IPS-20b (cell line): ENCODE data around the gene DCAF17.

Experiments
- H3K27ac ChIP-seq: one replicate; pipeline ENCODE4 v1.5.1; 2013; ENCODE audit warnings: low read length
- H3K27me3 ChIP-seq: 2 replicates; pipeline ENCODE4 v1.6.1; 2013; ENCODE audit warnings: mild to moderate bottlenecking, low read length, inconsistent platforms; ENCODE audit not compliant: insufficient read depth
- H3K36me3 ChIP-seq: 2 replicates; pipeline ENCODE4 v1.6.1; 2013; ENCODE audit warnings: low read depth, mild to moderate bottlenecking, inconsistent platforms, low read length, moderate library complexity; ENCODE audit not compliant: insufficient read depth
- H3K4me1 ChIP-seq: 2 replicates; pipeline ENCODE4 v1.6.1; 2013; ENCODE audit warnings: mild to moderate bottlenecking, control low read depth, inconsistent platforms, low read length, moderate library complexity; ENCODE audit not compliant: insufficient read depth
- H3K4me3 ChIP-seq: 2 replicates; pipeline ENCODE4 v1.5.1; 2013; ENCODE audit warnings: mild to moderate bottlenecking, low read length, inconsistent platforms
- H3K9ac ChIP-seq: 2 replicates; pipeline ENCODE4 v1.6.1; 2013; ENCODE audit warnings: low read depth, mild to moderate bottlenecking, inconsistent platforms, low read length, moderate library complexity
- H3K9me3 ChIP-seq: 2 replicates; pipeline ENCODE4 v1.6.1; 2013; ENCODE audit warnings: mild to moderate bottlenecking, low read depth, low read length, inconsistent platforms; ENCODE audit not compliant: insufficient read depth

Gene DCAF17

DNA sequence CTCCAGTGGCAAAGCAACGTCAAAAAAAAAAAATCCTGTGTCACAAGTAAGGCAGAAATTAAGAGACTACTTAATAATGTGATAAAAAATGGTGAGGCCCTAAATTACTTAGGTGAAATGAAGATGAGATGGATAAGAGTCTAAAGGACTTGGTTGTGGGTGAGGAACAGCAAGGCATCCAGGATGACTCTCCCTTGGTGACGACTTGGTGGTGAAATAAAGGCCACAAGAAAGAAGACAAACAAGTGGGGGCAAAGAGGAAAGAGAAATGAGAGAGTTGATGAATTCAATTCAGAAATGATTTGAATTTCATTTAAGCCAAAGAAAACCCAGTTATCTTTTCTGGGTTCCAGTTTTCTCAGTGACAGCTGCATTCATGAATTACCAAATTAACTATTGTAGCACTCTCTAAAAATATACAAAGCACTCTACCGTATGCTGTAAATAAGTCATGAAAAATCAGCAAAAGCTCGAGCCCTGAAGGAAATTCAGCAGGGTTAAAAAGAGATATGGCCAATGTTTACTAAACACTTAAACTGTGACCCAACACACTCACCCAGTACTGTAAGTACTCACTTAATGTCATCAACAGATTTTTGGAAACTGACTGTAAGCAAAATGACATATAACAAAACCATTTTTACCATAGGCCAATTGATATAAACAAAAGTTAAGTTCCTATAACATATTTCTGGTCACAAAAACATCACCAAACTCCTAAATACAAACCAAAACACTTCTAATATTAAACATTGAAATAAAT, 1.6 kb upstream of the DCAF17 start:
- Histone ChIP-seq H3K9me3 (peaks cover 7% of the 10 kb centered on the region; the same call in 1 of the 2 replicates), H3K4me1 (peaks cover 26% of the 10 kb centered on the region), H3K4me3 (peak overlapping the region; percentile 83), H3K27ac (peak overlapping the region; percentile 74), H3K36me3 (peaks cover 20% of the 10 kb centered on the region), H3K9ac (peak overlapping the region; percentile 96; the same call in 1 of the 2 replicates), H3K27me3 (no peaks in the 10 kb centered on the region)

DNA sequence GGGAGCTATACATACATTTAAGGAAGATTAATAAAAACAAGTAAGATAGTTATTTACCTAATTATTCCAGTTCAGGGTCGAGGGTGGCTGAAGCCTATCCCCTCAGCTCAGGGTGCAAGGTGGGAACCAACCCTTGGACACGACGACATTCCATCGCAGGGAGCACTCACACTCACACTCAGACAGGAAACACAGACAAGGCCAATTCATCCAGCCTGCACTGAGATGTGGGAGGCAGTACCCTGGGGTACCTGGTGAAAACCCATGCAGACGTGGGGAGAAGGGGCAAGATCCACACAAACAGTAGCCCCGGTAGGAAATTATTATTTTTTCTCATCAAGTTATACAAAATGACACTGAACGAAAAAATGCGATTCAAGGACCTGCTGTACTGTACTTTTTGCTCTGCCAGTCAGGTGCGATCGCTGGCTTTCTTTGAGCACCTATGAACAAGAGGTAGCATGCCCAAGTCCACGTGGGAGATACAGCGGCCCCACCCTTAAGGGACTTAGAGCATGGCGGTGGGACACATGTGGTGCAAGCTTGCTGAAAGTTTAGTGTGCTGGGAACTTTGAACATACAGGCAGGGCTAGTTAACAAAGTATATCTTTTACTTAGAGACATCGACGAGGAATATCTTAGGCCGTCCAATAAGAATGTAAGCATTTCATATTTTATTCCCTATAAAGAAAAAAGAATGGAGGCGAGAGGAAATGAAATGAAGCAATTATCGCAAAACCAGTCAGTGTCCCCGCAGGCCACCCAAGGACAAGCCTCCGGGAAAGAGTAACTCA, 860 bp upstream of the DCAF17 start:
- peak overlapping the region; percentile 44 for H3K27ac ChIP-seq
- peaks cover 28% of the 10 kb centered on the region for H3K36me3 ChIP-seq
- H3K4me1 ChIP-seq: peaks cover 26% of the 10 kb centered on the region
- peak overlapping the region; percentile 96 for H3K9ac ChIP-seq
- peak overlapping the region; percentile 83 for H3K4me3 ChIP-seq
- no peaks in the 10 kb centered on the region for H3K27me3 ChIP-seq
- H3K9me3 ChIP-seq: peaks cover 7% of the 10 kb centered on the region; the same call in 1 of the 2 replicates

DNA sequence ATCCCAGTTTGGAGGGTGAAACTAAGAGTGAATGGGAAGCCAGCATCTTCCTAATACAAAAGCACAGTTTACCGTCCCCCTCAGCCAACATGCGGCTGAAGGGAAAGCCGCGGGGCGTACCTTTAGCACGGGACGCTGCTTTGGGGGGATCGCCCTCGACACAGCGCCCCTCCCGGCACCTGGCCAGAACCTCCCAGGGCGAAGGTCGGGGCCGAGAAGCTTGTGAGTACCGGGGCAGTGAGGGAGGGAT, 338 bp upstream of the DCAF17 start, which contains the start of gene METTL8:
Gene METTL8 (minus strand): TSS at position 228 of the 250 bp plus-strand sequence. CDS start 41,805 bp downstream, outside the sequence.
- Histone ChIP-seq H3K4me3 (peak within 1 kb of the TSS; percentile 83), H3K27ac (peak within 1 kb of the TSS; percentile 88), H3K9me3 (peaks cover 7% of the 10 kb centered on the region; the same call in 1 of the 2 replicates), H3K36me3 (peaks cover 33% of the 10 kb centered on the region), H3K27me3 (no peaks in the 10 kb centered on the region), H3K4me1 (peaks cover 26% of the 10 kb centered on the region), H3K9ac (peak within 1 kb of the TSS; percentile 96)

DNA sequence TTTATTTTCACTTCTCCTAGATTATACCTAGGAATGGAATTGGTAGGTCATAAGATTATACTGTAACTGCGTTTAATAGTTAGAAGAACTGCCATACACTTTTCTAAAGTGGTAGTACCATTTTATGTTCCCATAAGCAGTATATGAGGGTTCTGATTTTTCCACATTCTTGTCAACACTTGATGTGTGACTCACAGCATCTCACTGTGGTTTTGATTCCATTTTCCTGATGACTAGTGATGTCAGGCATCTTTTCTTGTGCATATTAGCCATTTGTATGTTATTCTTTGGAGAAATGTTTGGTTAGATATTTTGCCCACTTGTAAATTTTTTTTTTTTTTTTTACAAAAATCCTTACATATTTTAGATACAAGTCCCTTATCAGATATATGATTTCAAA, 2.3 kb downstream of the DCAF17 start:
- H3K27ac ChIP-seq: no peak overlapping the region
- H3K36me3 ChIP-seq: peaks cover 58% of the 10 kb centered on the region
- H3K9me3 ChIP-seq: peaks cover 7% of the 10 kb centered on the region; the same call in 1 of the 2 replicates
- H3K9ac ChIP-seq: no peak overlapping the region
- no peak overlapping the region for H3K4me3 ChIP-seq
- H3K4me1 ChIP-seq: peaks cover 19% of the 10 kb centered on the region
- H3K27me3 ChIP-seq: no peaks in the 10 kb centered on the region

DNA sequence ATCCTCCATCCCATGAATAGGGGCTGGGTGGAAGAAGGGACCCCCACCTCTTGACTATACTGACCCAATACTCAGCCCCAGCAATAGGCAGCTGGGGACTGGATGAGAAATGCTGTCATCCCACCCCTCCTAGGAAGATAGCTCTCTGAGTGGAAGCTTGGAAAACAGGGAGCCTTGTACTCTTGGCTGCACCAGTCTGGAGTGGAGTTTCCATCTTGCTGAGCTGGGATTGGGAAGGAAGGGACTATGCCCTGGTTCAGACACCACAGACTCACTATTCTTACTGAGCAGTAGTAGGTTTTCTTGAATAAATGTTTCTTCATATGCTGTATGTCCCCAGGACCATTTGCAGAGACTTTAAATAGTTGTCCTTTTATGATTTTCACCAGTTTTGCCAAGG, 7.4 kb downstream of the DCAF17 start:
- H3K36me3 ChIP-seq: peaks cover 82% of the 10 kb centered on the region
- no peak overlapping the region for H3K4me3 ChIP-seq
- H3K27ac ChIP-seq: no peak overlapping the region
- H3K27me3 ChIP-seq: no peaks in the 10 kb centered on the region
- H3K9ac ChIP-seq: no peak overlapping the region
- no peaks in the 10 kb centered on the region for H3K4me1 ChIP-seq
- no peaks in the 10 kb centered on the region for H3K9me3 ChIP-seq

DNA sequence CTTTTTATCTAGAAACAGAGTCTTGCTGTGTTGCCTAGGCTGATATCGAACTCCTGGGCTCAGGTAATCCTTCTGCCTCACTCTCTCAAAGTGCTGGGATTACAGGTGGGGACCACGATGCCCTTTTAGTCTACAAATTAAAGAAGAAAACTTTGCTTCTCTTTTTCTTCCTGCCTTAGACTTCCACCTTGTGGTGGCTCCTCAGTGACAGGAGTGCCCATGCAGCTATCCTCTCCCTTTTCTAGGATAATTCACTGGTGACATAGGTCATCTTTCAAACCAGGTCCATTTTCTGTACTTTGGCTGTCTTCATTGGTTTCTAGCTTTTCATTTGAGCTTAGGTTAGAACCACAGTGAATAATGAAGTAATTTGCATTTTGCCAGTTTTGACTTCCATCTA, 13.6 kb downstream of the DCAF17 start:
- no peaks in the 10 kb centered on the region for H3K9me3 ChIP-seq
- H3K36me3 ChIP-seq: peaks cover 85% of the 10 kb centered on the region
- no peak overlapping the region for H3K4me3 ChIP-seq
- H3K9ac ChIP-seq: no peak overlapping the region
- H3K27ac ChIP-seq: no peak overlapping the region
- no peaks in the 10 kb centered on the region for H3K27me3 ChIP-seq
- H3K4me1 ChIP-seq: no peaks in the 10 kb centered on the region

DNA sequence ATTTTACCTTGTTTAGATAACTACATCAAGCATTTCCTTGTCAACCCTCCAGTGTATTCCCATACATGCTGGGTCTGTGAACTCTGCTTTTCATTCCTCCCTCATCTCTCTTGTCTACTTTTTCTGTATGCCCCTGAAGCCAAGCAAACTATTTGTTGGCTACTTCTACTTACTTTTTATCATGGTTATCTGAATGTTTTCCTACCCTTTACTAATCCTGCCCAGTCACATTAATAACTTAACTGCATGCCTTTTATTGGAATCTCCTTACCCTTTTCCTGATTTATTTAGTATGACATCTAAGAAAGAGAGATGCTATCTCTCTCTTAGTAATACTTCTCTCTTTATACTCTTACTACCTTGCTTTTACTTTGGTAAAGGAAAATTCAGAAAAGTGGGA, 17.0 kb downstream of the DCAF17 start:
- Histone ChIP-seq H3K9me3 (no peaks in the 10 kb centered on the region), H3K27ac (no peak overlapping the region), H3K36me3 (peaks cover 84% of the 10 kb centered on the region), H3K4me1 (no peaks in the 10 kb centered on the region), H3K27me3 (no peaks in the 10 kb centered on the region), H3K9ac (no peak overlapping the region), H3K4me3 (no peak overlapping the region)

DNA sequence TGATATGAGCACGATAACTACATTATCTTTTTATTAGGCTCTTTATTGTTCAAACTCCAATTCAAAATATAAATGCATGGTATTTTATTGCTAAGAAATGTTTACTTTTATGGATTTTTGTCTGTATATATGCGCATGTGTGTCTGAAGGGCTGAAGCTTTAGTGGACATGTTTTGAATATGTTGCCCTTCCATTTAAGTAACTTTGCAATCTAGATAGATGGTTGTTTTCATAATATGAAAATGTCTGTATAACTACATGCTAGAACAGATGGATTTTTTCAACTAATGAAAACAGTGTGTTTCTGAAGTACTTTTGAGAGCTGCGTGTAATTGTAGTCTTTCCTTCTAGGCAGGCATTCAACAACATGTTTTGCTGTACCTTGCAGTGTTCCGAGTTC, 18.7 kb downstream of the DCAF17 start:
- no peak overlapping the region for H3K4me3 ChIP-seq
- no peak overlapping the region for H3K27ac ChIP-seq
- H3K9ac ChIP-seq: no peak overlapping the region
- H3K9me3 ChIP-seq: no peaks in the 10 kb centered on the region
- no peaks in the 10 kb centered on the region for H3K4me1 ChIP-seq
- H3K36me3 ChIP-seq: peaks cover 90% of the 10 kb centered on the region
- H3K27me3 ChIP-seq: no peaks in the 10 kb centered on the region

DNA sequence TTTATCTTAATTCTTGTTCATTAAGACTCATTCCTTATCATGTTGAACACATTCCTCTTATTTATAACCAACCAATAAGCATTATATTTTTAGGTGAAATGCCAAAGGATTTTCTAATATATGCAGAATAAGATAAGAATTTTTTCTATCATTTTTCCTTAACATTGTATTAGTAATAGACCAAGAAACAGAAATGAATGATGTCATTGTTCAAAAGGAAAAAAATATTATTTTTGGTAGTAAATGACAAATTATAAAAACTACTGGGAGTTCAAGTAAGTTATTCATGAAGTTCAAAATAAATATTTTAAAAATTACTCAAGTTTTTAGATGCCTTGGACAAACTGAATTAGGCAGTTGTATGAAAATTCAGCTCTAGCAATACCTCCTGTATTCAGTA, 25.5 kb downstream of the DCAF17 start:
- Histone ChIP-seq H3K27ac (no peak overlapping the region), H3K36me3 (peaks cover 59% of the 10 kb centered on the region), H3K9me3 (no peaks in the 10 kb centered on the region), H3K4me3 (no peak overlapping the region), H3K9ac (no peak overlapping the region), H3K4me1 (no peaks in the 10 kb centered on the region), H3K27me3 (no peaks in the 10 kb centered on the region)

DNA sequence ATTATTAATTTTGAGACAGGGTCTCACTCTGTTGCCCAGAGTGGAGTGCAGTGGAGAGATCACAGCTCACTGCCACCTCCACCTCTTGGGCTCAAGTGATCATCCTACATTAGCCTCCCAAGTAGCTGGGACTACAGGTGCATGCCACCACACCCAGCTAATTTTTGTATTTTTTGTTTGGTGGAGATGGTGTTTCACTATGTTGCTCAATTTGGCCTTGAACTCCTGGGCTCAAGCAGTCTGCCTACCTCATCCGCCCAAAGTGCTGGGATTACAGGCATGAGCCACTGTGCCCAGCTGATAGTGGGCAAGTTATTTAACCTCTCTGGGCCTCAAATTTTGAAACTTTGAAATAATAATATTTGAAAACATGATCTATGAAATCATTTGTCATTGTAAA, 26.5 kb downstream of the DCAF17 start:
- H3K9ac ChIP-seq: no peak overlapping the region
- H3K27me3 ChIP-seq: no peaks in the 10 kb centered on the region
- no peaks in the 10 kb centered on the region for H3K4me1 ChIP-seq
- no peak overlapping the region for H3K27ac ChIP-seq
- no peaks in the 10 kb centered on the region for H3K9me3 ChIP-seq
- H3K36me3 ChIP-seq: peaks cover 52% of the 10 kb centered on the region
- H3K4me3 ChIP-seq: no peak overlapping the region

DNA sequence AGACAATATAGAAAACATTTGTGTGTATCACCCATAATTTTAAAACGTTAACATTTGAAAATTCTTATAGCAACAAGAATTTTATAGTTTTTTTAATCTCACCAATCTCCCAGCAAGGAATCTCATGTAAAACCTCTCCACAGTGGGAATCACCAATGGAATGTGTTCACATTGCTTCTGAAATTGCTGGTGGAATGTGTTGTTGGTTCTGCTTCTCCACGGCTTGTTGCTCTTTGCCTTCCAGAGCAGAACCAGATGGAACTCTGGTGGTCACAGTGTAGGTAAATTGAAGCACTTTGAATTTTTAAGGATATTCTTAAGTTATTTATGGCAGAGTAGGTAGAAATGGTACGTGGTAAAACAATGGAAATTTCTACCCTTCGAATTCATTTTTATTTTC, 35.1 kb downstream of the DCAF17 start:
- H3K27me3 ChIP-seq: no peaks in the 10 kb centered on the region
- H3K4me3 ChIP-seq: no peak overlapping the region
- peaks cover 54% of the 10 kb centered on the region for H3K36me3 ChIP-seq
- no peak overlapping the region for H3K9ac ChIP-seq
- H3K4me1 ChIP-seq: no peaks in the 10 kb centered on the region
- H3K27ac ChIP-seq: no peak overlapping the region
- no peaks in the 10 kb centered on the region for H3K9me3 ChIP-seq

DNA sequence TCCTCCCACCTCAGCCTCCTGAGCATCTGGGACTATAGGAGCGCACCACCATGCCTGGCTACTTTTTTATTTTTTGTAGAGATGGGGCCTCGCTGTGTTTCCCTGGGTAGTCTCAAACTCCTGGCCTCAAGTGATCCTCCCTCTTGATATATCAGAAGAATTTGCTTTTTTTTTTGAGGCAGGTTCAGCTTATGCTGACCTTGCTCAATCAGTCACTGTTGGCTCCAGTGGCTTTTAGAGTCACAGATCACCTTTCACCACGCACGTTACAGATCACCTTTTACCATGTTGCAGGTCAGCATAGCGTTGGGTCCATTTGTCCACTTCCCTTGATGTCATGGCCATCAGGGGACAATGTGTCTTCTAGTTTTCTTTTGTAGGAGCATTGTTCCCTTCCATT, 36.1 kb downstream of the DCAF17 start:
- Histone ChIP-seq H3K36me3 (peaks cover 63% of the 10 kb centered on the region), H3K4me3 (no peak overlapping the region), H3K27me3 (no peaks in the 10 kb centered on the region), H3K9me3 (no peaks in the 10 kb centered on the region), H3K4me1 (no peaks in the 10 kb centered on the region), H3K27ac (no peak overlapping the region), H3K9ac (no peak overlapping the region)
